M059J (cell line): ENCODE data around the gene SLC6A3. TPM values are rescaled to one million over a fixed set of nuclear protein-coding genes. Genes with fewer than 3 reads are reported as not detected.

Experiments used
- DNase-seq: peaks from one replicate; pipeline ENCODE4 v3.0.0-alpha.2; 2012; ENCODE audit warnings: low read depth
- total RNA-seq: library from RNA; depleted of rRNA; stranded (reverse); fragments of >200 nt; shearing (Covaris generic); gene quantifications from 2 replicates; pipeline ENCODE4 v1.2.3, GENCODE V29; 2014

SLC6A3 gene
- total RNA-seq, 1 experiment from 2014 or later = not detected

- no peak for DNase-seq
These were observed 2.8 kb downstream of the SLC6A3 start for GRCh38 chr5:1442222-1443145.

- DNase-seq = no peak
These were observed 3.9 kb downstream of the SLC6A3 start for GRCh38 chr5:1441166-1441865.

GRCh38 chr5:1440098-1440493, 5.1 kb downstream of the SLC6A3 start:
- DNase-seq = no peak

GRCh38 chr5:1439388-1440097, 5.7 kb downstream of the SLC6A3 start:
- DNase-seq = no peak

GRCh38 chr5:1438871-1439270, 6.4 kb downstream of the SLC6A3 start:
- no peak for DNase-seq

GRCh38 chr5:1437876-1438559, 7.2 kb downstream of the SLC6A3 start:
- no peak for DNase-seq

- DNase-seq = peak; percentile 55
These were observed 7.9 kb downstream of the SLC6A3 start for GRCh38 chr5:1437226-1437829.

GRCh38 chr5:1436681-1437080, 8.6 kb downstream of the SLC6A3 start:
- no peak for DNase-seq

GRCh38 chr5:1436036-1436435, 9.2 kb downstream of the SLC6A3 start:
- no peak for DNase-seq

- no peak for DNase-seq
These were observed 9.9 kb downstream of the SLC6A3 start for GRCh38 chr5:1435369-1435768.

- DNase-seq = no peak
These were observed 12.9 kb downstream of the SLC6A3 start for GRCh38 chr5:1432296-1432695.

GRCh38 chr5:1431896-1432295, 13.3 kb downstream of the SLC6A3 start:
- no peak for DNase-seq

GRCh38 chr5:1431021-1431811, 14.0 kb downstream of the SLC6A3 start:
- DNase-seq = no peak

- DNase-seq = no peak
These were observed 15.0 kb downstream of the SLC6A3 start for GRCh38 chr5:1430121-1430795.

- DNase-seq = peak; percentile 36
These were observed 15.7 kb downstream of the SLC6A3 start for GRCh38 chr5:1429496-1429895.

- DNase-seq = no peak
These were observed 16.2 kb downstream of the SLC6A3 start for GRCh38 chr5:1429066-1429465.

- DNase-seq = no peak
These were observed 17.1 kb downstream of the SLC6A3 start for GRCh38 chr5:1428107-1428506.

GRCh38 chr5:1424716-1425115, 20.5 kb downstream of the SLC6A3 start:
- DNase-seq = no peak

GRCh38 chr5:1423901-1424603, 21.2 kb downstream of the SLC6A3 start:
- no peak for DNase-seq
